Activated naive CD4-positive, alpha-beta T cell treated with anti-CD3 and anti-CD28 coated beads, Interleukin-2, amount 10 ng/mL, durations not matched to agents 7 days and 5 days (primary cell): ENCODE measurements around the gene AHDC1.

ENCODE experiments used
- CTCF ChIA-PET: fragments of 350-600 bp; sonication (Branson Sonifier 250); formaldehyde crosslinking; loops from one replicate; lab custom pipeline; 2021; ENCODE audit warnings: antibody characterized with exemption; lab: Charles Lee
- DNase-seq: peaks from one replicate; pipeline ENCODE4 v3.0.0-alpha.2; 2020
- H3K27ac Mint-ChIP-seq: one replicate; pipeline ENCODE4 v1.8.0; 2021; ENCODE audit warnings: mild to moderate bottlenecking, moderate library complexity, mixed read lengths
- H3K27me3 Mint-ChIP-seq: one replicate; pipeline ENCODE4 v1.8.0; 2021; ENCODE audit warnings: mild to moderate bottlenecking, mixed read lengths
- H3K36me3 Mint-ChIP-seq: one replicate; pipeline ENCODE4 v1.8.0; 2021; ENCODE audit warnings: mixed read lengths
- H3K4me1 Mint-ChIP-seq: one replicate; pipeline ENCODE4 v1.8.0; 2021; ENCODE audit warnings: mixed read lengths
- H3K4me3 Mint-ChIP-seq: one replicate; pipeline ENCODE4 v1.8.0; 2021; ENCODE audit warnings: mild to moderate bottlenecking, moderate library complexity, mixed read lengths
- H3K9me3 Mint-ChIP-seq: one replicate; pipeline ENCODE4 v1.8.0; 2021; ENCODE audit warnings: mixed read lengths

Gene AHDC1

GRCh38 chr1:27551953-27552312 is 52.0 kb downstream of the AHDC1 start:
- Mint-ChIP-seq H3K9me3 (no peaks in the 10 kb centered on the region), H3K4me1 (peaks cover 24% of the 10 kb centered on the region), H3K36me3 (peaks cover 10% of the 10 kb centered on the region), H3K27me3 (no peaks in the 10 kb centered on the region), H3K27ac (no peak overlapping the region), H3K4me3 (no peak overlapping the region)
- DNase-seq: no peak
- CTCF ChIA-PET: interaction anchor here (0.7 to 1.3 kb wide), 2 partner anchors 55 to 111 kb away, joined by 3 read pairs; no protein-coding TSS in a partner anchor

GRCh38 chr1:27551170-27551952 is 52.6 kb downstream of the AHDC1 start:
- peaks cover 14% of the 10 kb centered on the region for H3K36me3 Mint-ChIP-seq
- no peaks in the 10 kb centered on the region for H3K9me3 Mint-ChIP-seq
- CTCF ChIA-PET: interaction anchor here (1.3 kb wide), 1 partner anchor 55 kb away, joined by 3 read pairs; no protein-coding TSS in a partner anchor
- H3K4me3 Mint-ChIP-seq: no peak overlapping the region
- no peak for DNase-seq
- no peaks in the 10 kb centered on the region for H3K27me3 Mint-ChIP-seq
- H3K4me1 Mint-ChIP-seq: peaks cover 19% of the 10 kb centered on the region
- no peak overlapping the region for H3K27ac Mint-ChIP-seq

- Mint-ChIP-seq H3K27me3 (no peaks in the 10 kb centered on the region), H3K4me1 (peaks cover 12% of the 10 kb centered on the region), H3K27ac (no peak overlapping the region), H3K9me3 (no peaks in the 10 kb centered on the region), H3K36me3 (peaks cover 14% of the 10 kb centered on the region), H3K4me3 (no peak overlapping the region)
- CTCF ChIA-PET: no interaction called here
- DNase-seq: no peak
Observed at GRCh38 chr1:27550510-27551169, 53.3 kb downstream of the AHDC1 start.

GRCh38 chr1:27549807-27550408 is 54.0 kb downstream of the AHDC1 start:
- Mint-ChIP-seq H3K27me3 (no peaks in the 10 kb centered on the region), H3K27ac (no peak overlapping the region), H3K9me3 (no peaks in the 10 kb centered on the region), H3K4me3 (no peak overlapping the region), H3K4me1 (peaks cover 8% of the 10 kb centered on the region), H3K36me3 (peaks cover 14% of the 10 kb centered on the region)
- no peak for DNase-seq
- CTCF ChIA-PET: no interaction called here

- peaks cover 10% of the 10 kb centered on the region for H3K4me1 Mint-ChIP-seq
- H3K27ac Mint-ChIP-seq: no peak overlapping the region
- no peak for DNase-seq
- CTCF ChIA-PET: interaction anchor here (1.9 kb wide), 1 partner anchor 8 kb away, joined by 5 read pairs; no protein-coding TSS in a partner anchor
- H3K9me3 Mint-ChIP-seq: no peaks in the 10 kb centered on the region
- H3K27me3 Mint-ChIP-seq: no peaks in the 10 kb centered on the region
- peaks cover 14% of the 10 kb centered on the region for H3K36me3 Mint-ChIP-seq
- no peak overlapping the region for H3K4me3 Mint-ChIP-seq
Observed at GRCh38 chr1:27548858-27549719, 54.9 kb downstream of the AHDC1 start.

- H3K27ac Mint-ChIP-seq: no peak overlapping the region
- peaks cover 14% of the 10 kb centered on the region for H3K36me3 Mint-ChIP-seq
- H3K4me3 Mint-ChIP-seq: no peak overlapping the region
- peaks cover 16% of the 10 kb centered on the region for H3K4me1 Mint-ChIP-seq
- CTCF ChIA-PET: interaction anchor here (0.8 to 1.9 kb wide), 2 partner anchors 9 to 20 kb away, joined by 3 to 5 read pairs; no protein-coding TSS in a partner anchor
- DNase-seq: no peak
- H3K27me3 Mint-ChIP-seq: no peaks in the 10 kb centered on the region
- H3K9me3 Mint-ChIP-seq: no peaks in the 10 kb centered on the region
Observed at GRCh38 chr1:27548136-27548853, 55.6 kb downstream of the AHDC1 start.

- peaks cover 21% of the 10 kb centered on the region for H3K4me1 Mint-ChIP-seq
- DNase-seq: no peak
- peaks cover 14% of the 10 kb centered on the region for H3K36me3 Mint-ChIP-seq
- CTCF ChIA-PET: interaction anchor here (0.8 to 1.9 kb wide), 2 partner anchors 9 to 21 kb away, joined by 3 to 5 read pairs; no protein-coding TSS in a partner anchor
- no peaks in the 10 kb centered on the region for H3K27me3 Mint-ChIP-seq
- H3K9me3 Mint-ChIP-seq: no peaks in the 10 kb centered on the region
- no peak overlapping the region for H3K4me3 Mint-ChIP-seq
- H3K27ac Mint-ChIP-seq: no peak overlapping the region
Observed at GRCh38 chr1:27547220-27548116, 56.5 kb downstream of the AHDC1 start.

GRCh38 chr1:27545876-27546275 is 58.1 kb downstream of the AHDC1 start:
- Mint-ChIP-seq H3K36me3 (peaks cover 10% of the 10 kb centered on the region), H3K4me3 (no peak overlapping the region), H3K27me3 (no peaks in the 10 kb centered on the region), H3K27ac (no peak overlapping the region), H3K4me1 (peaks cover 21% of the 10 kb centered on the region), H3K9me3 (no peaks in the 10 kb centered on the region)
- CTCF ChIA-PET: interaction anchor here (0.7 to 1.6 kb wide), 2 partner anchors 10 to 47 kb away, joined by 3 read pairs; no protein-coding TSS in a partner anchor
- DNase-seq: no peak

GRCh38 chr1:27545271-27545670 is 58.7 kb downstream of the AHDC1 start:
- H3K36me3 Mint-ChIP-seq: peaks cover 11% of the 10 kb centered on the region
- H3K4me3 Mint-ChIP-seq: no peak overlapping the region
- no peak for DNase-seq
- H3K27me3 Mint-ChIP-seq: no peaks in the 10 kb centered on the region
- CTCF ChIA-PET: interaction anchor here (0.7 to 1.6 kb wide), 4 partner anchors 10 to 47 kb away, joined by 3 to 4 read pairs (median 3); no protein-coding TSS in a partner anchor
- H3K9me3 Mint-ChIP-seq: no peaks in the 10 kb centered on the region
- no peak overlapping the region for H3K27ac Mint-ChIP-seq
- H3K4me1 Mint-ChIP-seq: peaks cover 23% of the 10 kb centered on the region

- Mint-ChIP-seq H3K4me3 (no peak overlapping the region), H3K9me3 (no peaks in the 10 kb centered on the region), H3K27ac (no peak overlapping the region), H3K27me3 (no peaks in the 10 kb centered on the region), H3K4me1 (peaks cover 24% of the 10 kb centered on the region), H3K36me3 (peaks cover 8% of the 10 kb centered on the region)
- CTCF ChIA-PET: interaction anchor here (0.9 to 2.9 kb wide), 3 partner anchors 11 to 21 kb away, joined by 3 to 10 read pairs (median 4); no protein-coding TSS in a partner anchor
- no peak for DNase-seq
Observed at GRCh38 chr1:27544834-27545233, 59.1 kb downstream of the AHDC1 start.

- H3K4me3 Mint-ChIP-seq: no peak overlapping the region
- peaks cover 8% of the 10 kb centered on the region for H3K36me3 Mint-ChIP-seq
- no peaks in the 10 kb centered on the region for H3K9me3 Mint-ChIP-seq
- no peaks in the 10 kb centered on the region for H3K27me3 Mint-ChIP-seq
- no peak for DNase-seq
- CTCF ChIA-PET: interaction anchor here (2.9 kb wide), 1 partner anchor 13 kb away, joined by 10 read pairs; no protein-coding TSS in a partner anchor
- H3K27ac Mint-ChIP-seq: no peak overlapping the region
- peaks cover 24% of the 10 kb centered on the region for H3K4me1 Mint-ChIP-seq
Observed at GRCh38 chr1:27543284-27543683, 60.7 kb downstream of the AHDC1 start.
